ENCODE measurements around the gene RNF43. TPM values are rescaled to one million over a fixed set of nuclear protein-coding genes. Genes with fewer than 3 reads are reported as not detected.
"Not testable (repeated sequence)": the region's sequence is repeated elsewhere in the genome, so short reads cannot be mapped to it uniquely, and the experiment has no call there.

The RNF43 gene
- total RNA-seq, 2 experiments from 2014 or later: 0.69 to 1.9 TPM

GRCh38 chr17:58398574-58399266 is 18.6 kb downstream of the RNF43 start:
- intact Hi-C loops (cut with DNase I, micrococcal nuclease): no loop called here
- Mint-ChIP-seq H3K9me3 (no peaks in the 10 kb centered on the region), H3K27me3 (no peaks in the 10 kb centered on the region), H3K36me3 (ENCODE audit: low read depth) (no peaks in the 10 kb centered on the region), H3K4me3 (no peak overlapping the region), H3K4me1 (ENCODE audit: low read depth) (no peaks in the 10 kb centered on the region), H3K27ac (no peak overlapping the region)
- H3K9me3 ChIP-seq (ENCODE audit: control insufficient read depth in 1 of 2, insufficient read depth in 1 of 2, low read length in 2 of 2): no peaks in the 10 kb centered on the region
- ATAC-seq (ENCODE audit: poor library complexity) (no peak), DNase-seq (no peak)
- CTCF ChIA-PET: no interaction called here
- POLR2A ChIA-PET: no interaction called here
- no peak for TF ChIP-seq CTCF (IDR thresholded peaks at IDR 0.05)
- H3K4me1 ChIP-seq (ENCODE audit: insufficient read depth, low read length): no peaks in the 10 kb centered on the region
- H3K27me3 ChIP-seq (ENCODE audit: control insufficient read depth in 1 of 2, insufficient read depth in 2 of 2, low read length in 2 of 2): no peaks in the 10 kb centered on the region
- H3K36me3 ChIP-seq (ENCODE audit: insufficient read depth, low read length): no peaks in the 10 kb centered on the region
- H3K27ac ChIP-seq (ENCODE audit: low read depth in 1 of 2, low read length in 2 of 2): no peak overlapping the region
- H3K4me3 ChIP-seq (ENCODE audit: low read length): no peak overlapping the region

- H3K9me3 Mint-ChIP-seq; H3K27ac Mint-ChIP-seq; H3K4me3 Mint-ChIP-seq; H3K4me1 ChIP-seq (ENCODE audit: insufficient read depth, low read length); H3K9me3 ChIP-seq (ENCODE audit: control insufficient read depth in 1 of 2, insufficient read depth in 1 of 2, low read length in 2 of 2); H3K4me1 Mint-ChIP-seq (ENCODE audit: low read depth); CTCF ChIA-PET; H3K27me3 ChIP-seq (ENCODE audit: control insufficient read depth in 1 of 2, insufficient read depth in 2 of 2, low read length in 2 of 2); H3K27ac ChIP-seq (ENCODE audit: low read depth in 1 of 2, low read length in 2 of 2); H3K36me3 Mint-ChIP-seq (ENCODE audit: low read depth); ATAC-seq (ENCODE audit: poor library complexity); H3K27me3 Mint-ChIP-seq; POLR2A ChIA-PET; intact Hi-C loops (cut with DNase I, micrococcal nuclease); H3K4me3 ChIP-seq (ENCODE audit: low read length); DNase-seq; H3K36me3 ChIP-seq (ENCODE audit: insufficient read depth, low read length): not testable (repeated sequence)
These were observed 19.9 kb downstream of the RNF43 start for GRCh38 chr17:58397421-58397820.

GRCh38 chr17:58396173-58396572 is 21.2 kb downstream of the RNF43 start:
- intact Hi-C loops (cut with DNase I, micrococcal nuclease): no loop called here
- Histone ChIP-seq H3K9me3 (ENCODE audit: control insufficient read depth in 1 of 2, insufficient read depth in 1 of 2, low read length in 2 of 2) (no peaks in the 10 kb centered on the region), H3K27ac (ENCODE audit: low read depth in 1 of 2, low read length in 2 of 2) (no peak overlapping the region), H3K4me1 (ENCODE audit: insufficient read depth, low read length) (no peaks in the 10 kb centered on the region), H3K27me3 (ENCODE audit: control insufficient read depth in 1 of 2, insufficient read depth in 2 of 2, low read length in 2 of 2) (no peaks in the 10 kb centered on the region), H3K36me3 (ENCODE audit: insufficient read depth, low read length) (no peaks in the 10 kb centered on the region), H3K4me3 (ENCODE audit: low read length) (no peak overlapping the region)
- no peaks in the 10 kb centered on the region for H3K4me1 Mint-ChIP-seq (ENCODE audit: low read depth)
- no peak for ATAC-seq (ENCODE audit: poor library complexity)
- no peak overlapping the region for H3K27ac Mint-ChIP-seq
- H3K36me3 Mint-ChIP-seq (ENCODE audit: low read depth): no peaks in the 10 kb centered on the region
- H3K9me3 Mint-ChIP-seq: no peaks in the 10 kb centered on the region
- ChIA-PET POLR2A (no interaction called here), CTCF (no interaction called here)
- no peak overlapping the region for H3K4me3 Mint-ChIP-seq
- no peak for DNase-seq
- no peak for TF ChIP-seq CTCF (IDR thresholded peaks at IDR 0.05)
- no peaks in the 10 kb centered on the region for H3K27me3 Mint-ChIP-seq

Data from CD4-positive, alpha-beta T cell (primary cell).